Cardiac muscle cell (in vitro differentiated cells and primary cell): Measurements from ENCODE around the gene PRKCH. TPM values are rescaled to one million over a fixed set of nuclear protein-coding genes. Genes with fewer than 3 reads are reported as not detected.

Source experiments
- DNase-seq, 2 donors: peaks; one replicate each; pipeline versions ENCODE4 v3.0.0 to v3.0.0-alpha.2; 2010 to 2017; ENCODE audit warnings: low read depth in 1 of 2, low spot score in 1 of 2
- H3K27ac ChIP-seq: fragments of 200-600 bp; sonication (generic); 2 replicates; pipeline ENCODE4 v1.5.1; 2016
- H3K27me3 ChIP-seq: fragments of 200-600 bp; sonication (generic); 2 replicates; pipeline ENCODE4 v1.6.0; 2016; ENCODE audit warnings: control low read depth
- H3K36me3 ChIP-seq: fragments of 200-600 bp; sonication (generic); 2 replicates; pipeline ENCODE4 v1.5.1; 2016; ENCODE audit warnings: control low read depth
- H3K4me1 ChIP-seq: fragments of 200-600 bp; sonication (generic); 2 replicates; pipeline ENCODE4 v1.8.1; 2017; ENCODE audit warnings: low read depth, mild to moderate bottlenecking, mixed run types
- H3K4me3 ChIP-seq: fragments of 200-600 bp; sonication (generic); 2 replicates; pipeline ENCODE4 v1.5.1; 2016; ENCODE audit warnings: mild to moderate bottlenecking
- H3K9me3 ChIP-seq: fragments of 200-600 bp; sonication (generic); 2 replicates; pipeline ENCODE4 v1.5.1; 2017; ENCODE audit warnings: low read depth, mild to moderate bottlenecking, control low read depth
- CTCF ChIP-seq: IDR thresholded peaks from 2 replicates; pipeline ENCODE4 v1.5.1; 2012; ENCODE audit warnings: low read depth, mild to moderate bottlenecking, low read length
- polyA plus RNA-seq: library from polyadenylated mRNA; unstranded; fragments of >200 nt; fragmentation: Nextera tagmentation; extraction: Ambion mirVana; gene quantifications from 2 replicates; pipeline ENCODE4 v1.2.1, GENCODE V29; 2016
- total RNA-seq: library from RNA; depleted of rRNA; stranded (reverse); fragments of >200 nt; gene quantifications from 2 replicates; pipeline ENCODE4 v1.2.3, GENCODE V29; 2016

PRKCH gene
- total and polyA plus RNA-seq, 2 experiments from 2014 or later: 51.0 to 128 TPM

GRCh38 chr14:61342932-61343331, 21.6 kb downstream of the PRKCH start:
- DNase-seq: no peak
- Histone ChIP-seq H3K27me3 (no peaks in the 10 kb centered on the region), H3K27ac (peak overlapping the region; percentile 81), H3K36me3 (no peaks in the 10 kb centered on the region), H3K4me3 (no peak overlapping the region), H3K4me1 (peaks cover 74% of the 10 kb centered on the region), H3K9me3 (no peaks in the 10 kb centered on the region)
- no peak for TF ChIP-seq CTCF

GRCh38 chr14:61343471-61343870, 22.1 kb downstream of the PRKCH start:
- Histone ChIP-seq H3K27me3 (no peaks in the 10 kb centered on the region), H3K9me3 (no peaks in the 10 kb centered on the region), H3K27ac (peak overlapping the region; percentile 93), H3K4me3 (no peak overlapping the region), H3K36me3 (no peaks in the 10 kb centered on the region), H3K4me1 (peaks cover 74% of the 10 kb centered on the region)
- no peak for TF ChIP-seq CTCF
- DNase-seq: peak in 1 of 2 donors; percentile 34

GRCh38 chr14:61343991-61344405, 22.6 kb downstream of the PRKCH start:
- peaks cover 69% of the 10 kb centered on the region for H3K4me1 ChIP-seq
- H3K4me3 ChIP-seq: no peak overlapping the region

GRCh38 chr14:61344437-61345150, 23.2 kb downstream of the PRKCH start:
- Histone ChIP-seq H3K27ac (peak overlapping the region; percentile 93), H3K4me1 (peaks cover 68% of the 10 kb centered on the region), H3K9me3 (no peaks in the 10 kb centered on the region), H3K27me3 (no peaks in the 10 kb centered on the region), H3K4me3 (no peak overlapping the region), H3K36me3 (no peaks in the 10 kb centered on the region)
- peak in 1 of 2 donors; percentile 68 for DNase-seq
- TF ChIP-seq CTCF: no peak

More at GRCh38 chr14:61343991-61344405, 22.6 kb downstream of the PRKCH start:
- TF ChIP-seq CTCF: no peak
- no peaks in the 10 kb centered on the region for H3K9me3 ChIP-seq
- no peaks in the 10 kb centered on the region for H3K27me3 ChIP-seq
- no peak for DNase-seq
- H3K36me3 ChIP-seq: no peaks in the 10 kb centered on the region
- peak overlapping the region; percentile 93 for H3K27ac ChIP-seq

- TF ChIP-seq CTCF: no peak
- Histone ChIP-seq H3K4me1 (peaks cover 71% of the 10 kb centered on the region), H3K36me3 (no peaks in the 10 kb centered on the region)
These were observed 23.7 kb downstream of the PRKCH start for GRCh38 chr14:61345151-61345482.

More at GRCh38 chr14:61345151-61345482, 23.7 kb downstream of the PRKCH start:
- no peaks in the 10 kb centered on the region for H3K27me3 ChIP-seq
- no peak overlapping the region for H3K4me3 ChIP-seq
- H3K9me3 ChIP-seq: no peaks in the 10 kb centered on the region
- H3K27ac ChIP-seq: peak overlapping the region; percentile 93
- no peak for DNase-seq
